ENCODE data around the gene SOX6.

The SOX6 gene

GRCh38 chr11:16364254-16364653 is 7.9 kb upstream of the SOX6 start:
- no peak for DNase-seq (ENCODE audit: low spot score)

GRCh38 chr11:16363706-16364105 is 7.4 kb upstream of the SOX6 start:
- no peak for DNase-seq (ENCODE audit: low spot score)

- no peak for DNase-seq (ENCODE audit: low spot score)
Observed at GRCh38 chr11:16361108-16361865, 4.9 kb upstream of the SOX6 start.

GRCh38 chr11:16359369-16359768 is 3.0 kb upstream of the SOX6 start:
- DNase-seq (ENCODE audit: low spot score) = no peak

GRCh38 chr11:16358726-16359125 is 2.4 kb upstream of the SOX6 start:
- DNase-seq (ENCODE audit: low spot score) = no peak

GRCh38 chr11:16357775-16358174 is 1.4 kb upstream of the SOX6 start:
- DNase-seq (ENCODE audit: low spot score) = no peak

- no peak for DNase-seq (ENCODE audit: low spot score)
Observed at GRCh38 chr11:16356761-16357393, 531 bp upstream of the SOX6 start.

- no peak for DNase-seq (ENCODE audit: low spot score)
Observed at GRCh38 chr11:16352707-16353106, 3.6 kb downstream of the SOX6 start.

- no peak for DNase-seq (ENCODE audit: low spot score)
Observed at GRCh38 chr11:16350125-16350524, 6.2 kb downstream of the SOX6 start.

GRCh38 chr11:16347928-16348685 is 8.2 kb downstream of the SOX6 start:
- DNase-seq (ENCODE audit: low spot score) = no peak

- no peak for DNase-seq (ENCODE audit: low spot score)
Observed at GRCh38 chr11:16346975-16347374, 9.4 kb downstream of the SOX6 start.

GRCh38 chr11:16341853-16342252 is 14.5 kb downstream of the SOX6 start:
- DNase-seq (ENCODE audit: low spot score) = no peak

GRCh38 chr11:16338393-16338792 is 18.0 kb downstream of the SOX6 start:
- no peak for DNase-seq (ENCODE audit: low spot score)

GRCh38 chr11:16337421-16338213 is 18.7 kb downstream of the SOX6 start:
- DNase-seq (ENCODE audit: low spot score) = no peak

GRCh38 chr11:16336721-16337120 is 19.6 kb downstream of the SOX6 start:
- no peak for DNase-seq (ENCODE audit: low spot score)

- DNase-seq (ENCODE audit: low spot score) = no peak
Observed at GRCh38 chr11:16336204-16336603, 20.1 kb downstream of the SOX6 start.

- DNase-seq (ENCODE audit: low spot score) = no peak
Observed at GRCh38 chr11:16335236-16335962, 20.9 kb downstream of the SOX6 start.

GRCh38 chr11:16326679-16327297 is 29.6 kb downstream of the SOX6 start:
- DNase-seq (ENCODE audit: low spot score) = no peak

- DNase-seq (ENCODE audit: low spot score) = no peak
Observed at GRCh38 chr11:16322190-16322589, 34.2 kb downstream of the SOX6 start.

GRCh38 chr11:16321148-16321547 is 35.2 kb downstream of the SOX6 start:
- no peak for DNase-seq (ENCODE audit: low spot score)

- DNase-seq (ENCODE audit: low spot score) = no peak
Observed at GRCh38 chr11:16318320-16318719, 38.0 kb downstream of the SOX6 start.
